Esophagus squamous epithelium (tissue), 4 donors: ENCODE data around the gene USP17L26.
"Not testable (repeated sequence)": the region's sequence is repeated elsewhere in the genome, so short reads cannot be mapped to it uniquely, and the experiment has no call there.

Experiments
- CTCF ChIP-seq, 6 experiments: fragments of 450-650 bp in 4 of 6; fragments of 200-600 bp in 2 of 6; sonication (generic) in 2 of 6; IDR thresholded peaks; one replicate each; pipeline ENCODE4 v1.5.1; 2016 to 2019; ENCODE audit warnings: antibody characterized with exemption in 6 of 6, mild to moderate bottlenecking in 4 of 6, moderate library complexity in 4 of 6
- POLR2A ChIP-seq, 4 donors: fragments of 450-650 bp; IDR thresholded peaks; one replicate each; pipeline ENCODE4 v1.6.1; 2017; ENCODE audit warnings: antibody characterized with exemption in 4 of 4, mild to moderate bottlenecking in 4 of 4, moderate library complexity in 3 of 4

- not testable (repeated sequence) for TF ChIP-seq CTCF, POLR2A (IDR thresholded peaks at IDR 0.05)
Observed at GRCh38 chr4:9334358-9334757, at the start of gene USP17L26.
